ENCODE measurements around the gene NEURL1.

- no peak for TF ChIP-seq CTCF (IDR thresholded peaks at IDR 0.05)
- TF ChIP-seq POLR2AphosphoS5 (IDR thresholded peaks at IDR 0.05): no peak
These were observed 89.0 kb downstream of the NEURL1 start for GRCh38 chr10:103582331-103583123.

All from stomach (tissue), 4 donors.